HL-60 (cell line): Measurements from ENCODE around the gene GABBR2.

ENCODE experiments used
- DNase-seq, 2 experiments: peaks; one replicate each; pipeline ENCODE4 v3.0.0-alpha.2; 2010 to 2020; ENCODE audit warnings: low read depth in 1 of 2, low spot score in 1 of 2
- H3K27ac ChIP-seq: fragments of 250-450 bp; sonication (Bioruptor Pico); replicated peaks from 2 replicates; pipeline ENCODE4 v1.5.1; 2020; ENCODE audit warnings: mild to moderate bottlenecking, moderate library complexity
- H3K27me3 ChIP-seq: fragments of 250-450 bp; sonication (Bioruptor Pico); 2 replicates; pipeline ENCODE4 v1.5.1; 2021; ENCODE audit warnings: mild to moderate bottlenecking, moderate library complexity; ENCODE audit not compliant: insufficient read depth, poor library complexity, severe bottlenecking
- H3K4me3 ChIP-seq: replicated peaks from 2 replicates; pipeline ENCODE4 v1.5.1; 2011; ENCODE audit warnings: mild to moderate bottlenecking, control low read depth, low read length; ENCODE audit not compliant: insufficient read depth
- CTCF ChIP-seq: IDR thresholded peaks from one replicate; pipeline ENCODE4 v1.5.1; 2011; ENCODE audit warnings: low read length, control low read depth, inconsistent platforms; ENCODE audit not compliant: insufficient read depth
- GABPA ChIP-seq: IDR thresholded peaks from 2 replicates; pipeline ENCODE4 v1.6.1; 2012; ENCODE audit warnings: low read depth
- POLR2AphosphoS5 ChIP-seq: IDR thresholded peaks from 2 replicates; pipeline ENCODE4 v1.6.1; 2012; ENCODE audit warnings: low read depth
- REST ChIP-seq: IDR thresholded peaks from 2 replicates; pipeline ENCODE4 v1.6.1; 2012; ENCODE audit warnings: low read depth; ENCODE audit not compliant: insufficient replicate concordance
- SPI1 ChIP-seq: IDR thresholded peaks from 2 replicates; pipeline ENCODE4 v1.6.1; 2012; ENCODE audit warnings: low read depth, mild to moderate bottlenecking, borderline replicate concordance

The GABBR2 gene

GRCh38 chr9:98576859-98577258 is 131.9 kb downstream of the GABBR2 start:
- no peak for DNase-seq
- TF ChIP-seq REST, result no peak
- Histone ChIP-seq H3K27me3 (peaks cover 16% of the 10 kb centered on the region), H3K27ac (no peak overlapping the region), H3K4me3 (no peak overlapping the region)

GRCh38 chr9:98576354-98576753 is 132.4 kb downstream of the GABBR2 start:
- H3K27me3 ChIP-seq, result peaks cover 14% of the 10 kb centered on the region
- no peak overlapping the region for H3K4me3 ChIP-seq
- TF ChIP-seq GABPA, result no peak
- DNase-seq, result no peak
- H3K27ac ChIP-seq, result no peak overlapping the region

- H3K27ac ChIP-seq, result no peak overlapping the region
- H3K27me3 ChIP-seq, result peaks cover 17% of the 10 kb centered on the region
- peak; percentile 98 for TF ChIP-seq POLR2AphosphoS5
- TF ChIP-seq SPI1, result peak; percentile 58; the same call in 1 of the 2 replicates
- TF ChIP-seq REST, result no peak
- TF ChIP-seq GABPA, result no peak
- DNase-seq, result peak; percentile 89 to 90
- no peak overlapping the region for H3K4me3 ChIP-seq
Observed at GRCh38 chr9:98575379-98576346, 133.1 kb downstream of the GABBR2 start.

GRCh38 chr9:98573749-98574278 is 134.9 kb downstream of the GABBR2 start:
- Histone ChIP-seq H3K27me3 (peaks cover 12% of the 10 kb centered on the region), H3K27ac (no peak overlapping the region), H3K4me3 (no peak overlapping the region)
- no peak for TF ChIP-seq GABPA
- no peak for DNase-seq

GRCh38 chr9:98572796-98573195 is 135.9 kb downstream of the GABBR2 start:
- no peak for DNase-seq
- TF ChIP-seq SPI1 (no peak), POLR2AphosphoS5 (no peak), GABPA (no peak), REST (no peak), CTCF (no peak)

More at GRCh38 chr9:98572796-98573195, 135.9 kb downstream of the GABBR2 start:
- no peak overlapping the region for H3K27ac ChIP-seq
- peaks cover 9% of the 10 kb centered on the region for H3K27me3 ChIP-seq
- no peak overlapping the region for H3K4me3 ChIP-seq
